ENCODE data around the gene LY9.

DNA sequence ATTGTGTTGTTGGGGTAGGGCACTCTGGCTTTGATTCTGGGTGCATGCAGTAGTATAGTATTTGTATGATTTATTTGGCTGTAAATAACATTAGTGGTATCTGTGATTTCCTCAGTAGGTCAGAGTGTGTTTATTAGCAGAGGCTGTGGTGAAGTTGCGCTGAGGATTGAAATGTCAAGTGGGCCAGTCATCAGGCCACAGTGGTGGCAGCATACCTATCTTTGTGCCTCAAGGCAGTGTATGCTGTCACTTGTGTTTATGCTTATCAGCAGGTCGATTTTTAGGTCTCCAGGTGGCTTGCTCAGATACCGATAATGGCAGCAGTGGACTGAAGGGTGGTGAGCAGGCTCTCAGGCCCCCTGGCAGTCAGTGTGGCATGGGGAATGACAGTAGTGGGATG, 11.3 kb downstream of the LY9 start:
- TF ChIP-seq, protein P1, sequence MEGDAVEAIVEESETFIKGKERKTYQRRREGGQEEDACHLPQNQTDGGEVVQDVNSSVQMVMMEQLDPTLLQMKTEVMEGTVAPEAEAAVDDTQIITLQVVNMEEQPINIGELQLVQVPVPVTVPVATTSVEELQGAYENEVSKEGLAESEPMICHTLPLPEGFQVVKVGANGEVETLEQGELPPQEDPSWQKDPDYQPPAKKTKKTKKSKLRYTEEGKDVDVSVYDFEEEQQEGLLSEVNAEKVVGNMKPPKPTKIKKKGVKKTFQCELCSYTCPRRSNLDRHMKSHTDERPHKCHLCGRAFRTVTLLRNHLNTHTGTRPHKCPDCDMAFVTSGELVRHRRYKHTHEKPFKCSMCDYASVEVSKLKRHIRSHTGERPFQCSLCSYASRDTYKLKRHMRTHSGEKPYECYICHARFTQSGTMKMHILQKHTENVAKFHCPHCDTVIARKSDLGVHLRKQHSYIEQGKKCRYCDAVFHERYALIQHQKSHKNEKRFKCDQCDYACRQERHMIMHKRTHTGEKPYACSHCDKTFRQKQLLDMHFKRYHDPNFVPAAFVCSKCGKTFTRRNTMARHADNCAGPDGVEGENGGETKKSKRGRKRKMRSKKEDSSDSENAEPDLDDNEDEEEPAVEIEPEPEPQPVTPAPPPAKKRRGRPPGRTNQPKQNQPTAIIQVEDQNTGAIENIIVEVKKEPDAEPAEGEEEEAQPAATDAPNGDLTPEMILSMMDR (IDR thresholded peaks at IDR 0.05): no peak
- TF ChIP-seq YY1 (IDR thresholded peaks at IDR 0.05; ENCODE audit: low read depth): no peak
- TF ChIP-seq EP300 (IDR thresholded peaks at IDR 0.05; ENCODE audit: borderline replicate concordance in 1 of 2, low read depth in 1 of 2, low read length in 1 of 2): no peak
- no peak for TF ChIP-seq TAF1 (IDR thresholded peaks at IDR 0.05; ENCODE audit: borderline replicate concordance, low read depth, low read length)
- TF ChIP-seq, protein P2, sequence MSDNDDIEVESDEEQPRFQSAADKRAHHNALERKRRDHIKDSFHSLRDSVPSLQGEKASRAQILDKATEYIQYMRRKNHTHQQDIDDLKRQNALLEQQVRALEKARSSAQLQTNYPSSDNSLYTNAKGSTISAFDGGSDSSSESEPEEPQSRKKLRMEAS (IDR thresholded peaks at IDR 0.05; ENCODE audit: low read depth): no peak

All from SK-N-SH (cell line).